GM23338 (cell line): ENCODE data around the gene EYA2. TPM values are rescaled to one million over a fixed set of nuclear protein-coding genes. Genes with fewer than 3 reads are reported as not detected.

Source experiments
- ATAC-seq: fragments of 200-7000 bp; cut with Tn5 transposase; 3 replicates; pipeline ENCODE4 v1.9.1; 2020
- DNase-seq: peaks from one replicate; pipeline ENCODE4 v3.0.0-alpha.2; 2015; ENCODE audit warnings: low spot score
- H2AFZ ChIP-seq: fragments of 200-600 bp; sonication (generic); 2 replicates; pipeline ENCODE4 v1.8.0; 2016; ENCODE audit warnings: antibody characterized with exemption, mild to moderate bottlenecking, moderate library complexity
- H3F3A ChIP-seq: fragments of 200-600 bp; sonication (generic); replicated peaks from 2 replicates; pipeline ENCODE4 v1.8.0; 2017; ENCODE audit warnings: antibody characterized with exemption, mixed run types, low read depth
- H3K27ac ChIP-seq: fragments of 200-600 bp; sonication (generic); 2 replicates; pipeline ENCODE4 v1.6.1; 2016; ENCODE audit warnings: low read depth
- H3K27me3 ChIP-seq: fragments of 200-600 bp; sonication (generic); 2 replicates; pipeline ENCODE4 v1.8.0; 2016; ENCODE audit warnings: mild to moderate bottlenecking, mixed run types, moderate library complexity; ENCODE audit not compliant: insufficient read depth
- H3K36me3 ChIP-seq: fragments of 200-600 bp; sonication (generic); 2 replicates; pipeline ENCODE4 v1.8.0; 2016; ENCODE audit warnings: mild to moderate bottlenecking; ENCODE audit not compliant: insufficient read depth
- H3K4me1 ChIP-seq: fragments of 200-600 bp; sonication (generic); 2 replicates; pipeline ENCODE4 v1.8.0; 2016; ENCODE audit warnings: mild to moderate bottlenecking, moderate library complexity; ENCODE audit not compliant: insufficient read depth
- H3K4me2 ChIP-seq: fragments of 200-600 bp; sonication (generic); 2 replicates; pipeline ENCODE4 v1.7.1; 2017; ENCODE audit warnings: mixed run types
- H3K4me3 ChIP-seq: fragments of 200-600 bp; sonication (generic); 2 replicates; pipeline ENCODE4 v1.6.1; 2016; ENCODE audit warnings: mixed run types
- H3K79me2 ChIP-seq: fragments of 200-600 bp; sonication (generic); replicated peaks from 2 replicates; pipeline ENCODE4 v1.8.0; 2017; ENCODE audit warnings: mild to moderate bottlenecking; ENCODE audit not compliant: insufficient read depth
- H3K9me2 ChIP-seq: fragments of 200-600 bp; sonication (generic); 2 replicates; pipeline ENCODE4 v1.8.0; 2017; ENCODE audit not compliant: insufficient read depth
- H4K20me1 ChIP-seq: fragments of 200-600 bp; sonication (generic); replicated peaks from 2 replicates; pipeline ENCODE4 v1.8.0; 2017; ENCODE audit warnings: mild to moderate bottlenecking; ENCODE audit not compliant: insufficient read depth
- H3K27ac Mint-ChIP-seq: 2 replicates; pipeline ENCODE4 v1.8.0; 2020; ENCODE audit warnings: inconsistent platforms, mild to moderate bottlenecking, moderate library complexity, mixed read lengths
- H3K27me3 Mint-ChIP-seq: 3 replicates; pipeline ENCODE4 v1.8.0; 2022; ENCODE audit warnings: low read depth, mild to moderate bottlenecking, moderate library complexity, mixed read lengths, inconsistent platforms; ENCODE audit not compliant: insufficient read depth, poor library complexity
- H3K36me3 Mint-ChIP-seq: 3 replicates; pipeline ENCODE4 v1.8.0; 2021; ENCODE audit warnings: low read depth, mild to moderate bottlenecking, inconsistent platforms, moderate library complexity, mixed read lengths
- H3K4me1 Mint-ChIP-seq: 3 replicates; pipeline ENCODE4 v1.8.0; 2020; ENCODE audit warnings: mild to moderate bottlenecking, inconsistent platforms, mixed read lengths
- H3K4me3 Mint-ChIP-seq: 3 replicates; pipeline ENCODE4 v1.8.0; 2021; ENCODE audit warnings: moderate library complexity, mild to moderate bottlenecking, inconsistent platforms, mixed read lengths
- H3K9me3 Mint-ChIP-seq: 3 replicates; pipeline ENCODE4 v1.8.0; 2020; ENCODE audit warnings: moderate library complexity, mild to moderate bottlenecking, inconsistent platforms, mixed read lengths
- CREB1 ChIP-seq: fragments of 250-450 bp; sonication (Bioruptor Pico); IDR thresholded peaks from 2 replicates; pipeline ENCODE4 v1.5.0; 2020; ENCODE audit warnings: low read depth, mild to moderate bottlenecking, moderate library complexity
- CTCF ChIP-seq, 2 experiments: fragments of 200-600 bp in 1 of 2; sonication (generic) in 1 of 2; conservative IDR thresholded peaks; 2 replicates each; pipeline versions ENCODE4 v1.5.1 to v1.6.1; 2016 to 2017; ENCODE audit warnings: antibody characterized with exemption in 2 of 2, low read depth in 2 of 2, mild to moderate bottlenecking in 2 of 2, moderate library complexity in 1 of 2
- ETS1 ChIP-seq: IDR thresholded peaks from 2 replicates; pipeline ENCODE4 v1.6.1; 2016; ENCODE audit warnings: antibody characterized with exemption
- EZH2 ChIP-seq: fragments of 200-600 bp; sonication (generic); IDR thresholded peaks from one replicate; pipeline ENCODE4 v1.8.0; 2017; ENCODE audit warnings: antibody characterized with exemption, mild to moderate bottlenecking, low read depth; ENCODE audit not compliant: unreplicated experiment
- JUNB ChIP-seq: IDR thresholded peaks from one replicate; pipeline ENCODE4 v1.6.1; 2016; ENCODE audit warnings: antibody characterized with exemption; ENCODE audit not compliant: unreplicated experiment
- NANOG ChIP-seq: IDR thresholded peaks from 2 replicates; pipeline ENCODE4 v1.6.1; 2016; ENCODE audit warnings: antibody characterized with exemption, borderline replicate concordance
- POLR2AphosphoS5 ChIP-seq: IDR thresholded peaks from 2 replicates; pipeline ENCODE4 v1.6.1; 2016; ENCODE audit warnings: antibody characterized with exemption, low read depth
- REST ChIP-seq: IDR thresholded peaks from one replicate; pipeline ENCODE4 v1.6.1; 2018; ENCODE audit warnings: antibody characterized with exemption; ENCODE audit not compliant: unreplicated experiment
- ZNF114 ChIP-seq: fragments of 250-450 bp; sonication (Bioruptor Pico); IDR thresholded peaks from 2 replicates; pipeline ENCODE4 v1.5.0; 2020; ENCODE audit warnings: mild to moderate bottlenecking, moderate library complexity
- ZNF331 ChIP-seq: fragments of 250-450 bp; sonication (Bioruptor Pico); IDR thresholded peaks from 2 replicates; pipeline ENCODE4 v1.5.0; 2020; ENCODE audit warnings: low read depth, mild to moderate bottlenecking, moderate library complexity
- ZNF462 ChIP-seq: fragments of 250-450 bp; sonication (Bioruptor Pico); IDR thresholded peaks from 2 replicates; pipeline ENCODE4 v1.5.0; 2020; ENCODE audit warnings: mild to moderate bottlenecking, moderate library complexity
- polyA plus RNA-seq: library from polyadenylated mRNA; unstranded; fragments of >200 nt; fragmentation: Nextera tagmentation; extraction: Ambion mirVana; gene quantifications from 2 replicates; pipeline ENCODE4 v1.2.1, GENCODE V29; 2016
- total RNA-seq: library from RNA; depleted of rRNA; stranded (reverse); fragments of >200 nt; shearing (Covaris generic); gene quantifications from 2 replicates; pipeline ENCODE4 v1.2.3, GENCODE V29; 2014

The EYA2 gene
- total and polyA plus RNA-seq, 2 experiments from 2014 or later, result 0.50 to 0.56 TPM

- H3K36me3 ChIP-seq, result no peaks in the 10 kb centered on the region
- no peaks in the 10 kb centered on the region for H4K20me1 ChIP-seq
- ATAC-seq, result no peak
- peaks cover 19% of the 10 kb centered on the region for H3K27me3 ChIP-seq
- Mint-ChIP-seq H3K27me3 (peaks cover 14% of the 10 kb centered on the region), H3K4me1 (peaks cover 10% of the 10 kb centered on the region), H3K9me3 (no peaks in the 10 kb centered on the region), H3K4me3 (no peak overlapping the region), H3K36me3 (no peaks in the 10 kb centered on the region), H3K27ac (no peak overlapping the region)
- H3K27ac ChIP-seq, result no peak overlapping the region
- no peak overlapping the region for H2AFZ ChIP-seq
- no peaks in the 10 kb centered on the region for H3F3A ChIP-seq
- peaks cover 3% of the 10 kb centered on the region; the same call in 1 of the 2 replicates for H3K4me1 ChIP-seq
- TF ChIP-seq ETS1, result no peak
- TF ChIP-seq ZNF331 (CRISPR knock-in tag), result no peak
- TF ChIP-seq POLR2AphosphoS5, result no peak
- TF ChIP-seq ZNF462 (CRISPR knock-in tag), result no peak
- TF ChIP-seq ZNF114, result no peak
- no peak for TF ChIP-seq EZH2
- no peak for TF ChIP-seq JUNB
- no peak for TF ChIP-seq CTCF (conservative IDR thresholded peaks at IDR 0.05; ENCODE audit: low read depth in 2 of 2)
- TF ChIP-seq REST, result no peak
- TF ChIP-seq CREB1 (CRISPR knock-in tag), result no peak
- no peak for TF ChIP-seq NANOG
- H3K4me3 ChIP-seq, result no peak overlapping the region
- H3K4me2 ChIP-seq, result no peak overlapping the region
- H3K9me2 ChIP-seq, result no peaks in the 10 kb centered on the region
- no peak for DNase-seq
- H3K79me2 ChIP-seq, result no peaks in the 10 kb centered on the region
Measured at GRCh38 chr20:46900826-46901225, 6.2 kb downstream of the EYA2 start.
